Breast epithelium (tissue), 3 donors: Measurements from ENCODE around the gene ARHGDIG.

ENCODE experiments used
- POLR2A ChIP-seq: fragments of 450-650 bp; IDR thresholded peaks from one replicate; pipeline ENCODE4 v1.6.1; 2016; ENCODE audit warnings: antibody characterized with exemption, mild to moderate bottlenecking, moderate library complexity
- TF ChIP-seq, protein P1 (sequence below), 3 donors: fragments of 450-650 bp; IDR thresholded peaks; one replicate each; pipeline ENCODE4 v1.5.1; 2016 to 2017; ENCODE audit warnings: antibody characterized with exemption in 3 of 3, mild to moderate bottlenecking in 3 of 3, moderate library complexity in 3 of 3

DNA sequence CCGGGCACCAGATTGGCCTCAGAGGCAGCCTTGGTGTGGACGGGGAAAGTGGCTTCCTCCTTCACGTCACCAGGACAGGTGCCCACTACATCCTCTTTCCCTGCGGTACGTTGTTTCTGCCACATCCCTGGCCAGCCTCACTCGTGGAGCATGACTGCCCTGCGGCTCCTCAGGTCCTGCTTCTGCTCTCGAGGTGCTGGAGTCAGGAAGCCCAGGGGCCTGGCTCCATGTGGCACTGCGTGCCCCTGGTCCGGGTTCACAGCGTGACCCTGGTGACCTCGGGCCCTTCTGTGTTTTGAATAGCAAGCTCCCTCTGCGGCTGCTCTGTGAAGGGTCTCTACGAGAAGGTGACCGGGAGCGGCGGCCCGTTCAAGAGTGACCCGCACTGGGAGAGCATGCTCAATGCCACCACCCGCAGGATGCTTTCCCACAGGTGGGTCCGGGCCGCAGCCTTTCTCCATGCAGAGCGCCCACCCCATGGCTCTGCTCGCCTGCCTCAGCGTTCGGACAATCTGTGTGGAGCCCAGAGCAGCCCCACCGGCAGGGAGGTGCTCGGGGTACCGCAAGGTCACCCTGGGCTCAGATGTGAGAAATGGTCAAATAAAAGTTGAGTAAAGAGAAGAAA, 18.2 kb upstream of the ARHGDIG start:
- TF ChIP-seq POLR2A = no peak
- TF ChIP-seq, protein P1, sequence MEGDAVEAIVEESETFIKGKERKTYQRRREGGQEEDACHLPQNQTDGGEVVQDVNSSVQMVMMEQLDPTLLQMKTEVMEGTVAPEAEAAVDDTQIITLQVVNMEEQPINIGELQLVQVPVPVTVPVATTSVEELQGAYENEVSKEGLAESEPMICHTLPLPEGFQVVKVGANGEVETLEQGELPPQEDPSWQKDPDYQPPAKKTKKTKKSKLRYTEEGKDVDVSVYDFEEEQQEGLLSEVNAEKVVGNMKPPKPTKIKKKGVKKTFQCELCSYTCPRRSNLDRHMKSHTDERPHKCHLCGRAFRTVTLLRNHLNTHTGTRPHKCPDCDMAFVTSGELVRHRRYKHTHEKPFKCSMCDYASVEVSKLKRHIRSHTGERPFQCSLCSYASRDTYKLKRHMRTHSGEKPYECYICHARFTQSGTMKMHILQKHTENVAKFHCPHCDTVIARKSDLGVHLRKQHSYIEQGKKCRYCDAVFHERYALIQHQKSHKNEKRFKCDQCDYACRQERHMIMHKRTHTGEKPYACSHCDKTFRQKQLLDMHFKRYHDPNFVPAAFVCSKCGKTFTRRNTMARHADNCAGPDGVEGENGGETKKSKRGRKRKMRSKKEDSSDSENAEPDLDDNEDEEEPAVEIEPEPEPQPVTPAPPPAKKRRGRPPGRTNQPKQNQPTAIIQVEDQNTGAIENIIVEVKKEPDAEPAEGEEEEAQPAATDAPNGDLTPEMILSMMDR (IDR thresholded peaks at IDR 0.05) = no peak
